Measurements from ENCODE around the gene APBA1.

APBA1 gene

GRCh38 chr9:69455311-69455710 is 216.9 kb downstream of the APBA1 start:
- no peak overlapping the region for H3K4me3 ChIP-seq (ENCODE audit: low read length)
- no peak for TF ChIP-seq CTCF (conservative IDR thresholded peaks at IDR 0.05; ENCODE audit: low read depth, low read length)
- no peak for DNase-seq (ENCODE audit: low read depth)

- DNase-seq (ENCODE audit: low read depth) = no peak
- TF ChIP-seq CTCF (conservative IDR thresholded peaks at IDR 0.05; ENCODE audit: low read depth, low read length) = no peak
- H3K4me3 ChIP-seq (ENCODE audit: low read length) = no peak overlapping the region
These were observed 217.8 kb downstream of the APBA1 start for GRCh38 chr9:69454321-69454720.

- H3K4me3 ChIP-seq (ENCODE audit: low read length) = no peak overlapping the region
- no peak for DNase-seq (ENCODE audit: low read depth)
- TF ChIP-seq CTCF (conservative IDR thresholded peaks at IDR 0.05; ENCODE audit: low read depth, low read length) = no peak
These were observed 218.4 kb downstream of the APBA1 start for GRCh38 chr9:69453746-69454145.

GRCh38 chr9:69452110-69452782 is 219.9 kb downstream of the APBA1 start:
- H3K4me3 ChIP-seq (ENCODE audit: low read length) = no peak overlapping the region
- DNase-seq (ENCODE audit: low read depth) = peak; percentile 46
- no peak for TF ChIP-seq CTCF (conservative IDR thresholded peaks at IDR 0.05; ENCODE audit: low read depth, low read length)

- H3K4me3 ChIP-seq (ENCODE audit: low read length) = no peak overlapping the region
- no peak for TF ChIP-seq CTCF (conservative IDR thresholded peaks at IDR 0.05; ENCODE audit: low read depth, low read length)
These were observed 225.7 kb downstream of the APBA1 start for GRCh38 chr9:69446496-69446895.

GRCh38 chr9:69445251-69445650 is 226.9 kb downstream of the APBA1 start:
- H3K4me3 ChIP-seq (ENCODE audit: low read length) = no peak overlapping the region

More at GRCh38 chr9:69446496-69446895, 225.7 kb downstream of the APBA1 start:
- DNase-seq (ENCODE audit: low read depth) = no peak

More at GRCh38 chr9:69445251-69445650, 226.9 kb downstream of the APBA1 start:
- no peak for DNase-seq (ENCODE audit: low read depth)
- TF ChIP-seq CTCF (conservative IDR thresholded peaks at IDR 0.05; ENCODE audit: low read depth, low read length) = no peak
